A549 (cell line): ENCODE measurements around the gene SPSB3. TPM values are rescaled to one million over a fixed set of nuclear protein-coding genes. Genes with fewer than 3 reads are reported as not detected.

ENCODE experiments used
- ATAC-seq, 2 experiments: fragments of 200-7000 bp in 1 of 2; fragments of >200 bp in 1 of 2; cut with Nextera tagmentation in 1 of 2; cut with Tn5 transposase in 1 of 2; 3 replicates each; pipeline versions ENCODE4 v1.8.0 to v1.9.1; 2018 to 2020; ENCODE audit warnings: mild to moderate bottlenecking in 1 of 2, moderate library complexity in 1 of 2
- CTCF ChIA-PET: fragments of 300-600 bp; sonication (Branson Sonifier 250); formaldehyde crosslinking; extraction: SDS; loops from one replicate; lab custom pipeline; 2021; ENCODE audit warnings: antibody characterized with exemption, inconsistent platforms; lab: Yijun Ruan, JAX
- POLR2A ChIA-PET: fragments of 350-600 bp; formaldehyde crosslinking; extraction: SDS; loops from one replicate; lab custom pipeline; 2021; ENCODE audit warnings: antibody characterized with exemption, inconsistent platforms; lab: Yijun Ruan, JAX
- DNase-seq, 2 experiments: peaks; one replicate each; pipeline versions ENCODE4 v3.0.0 to v3.0.0-alpha.2; 2011 to 2016; ENCODE audit warnings: low read depth in 1 of 2, low spot score in 1 of 2
- FAIRE-seq: peaks from 2 replicates; lab custom pipeline; 2011; peaks lifted over from hg19 to GRCh38; lab: Jason Lieb, UNC
- H3K27ac ChIP-seq, 2 experiments: fragments of >200 bp; sonication (Bioruptor Twin); formaldehyde crosslinking; 3 replicates each; pipeline ENCODE4 v1.5.1; 2016 to 2017
- H3K4me1 ChIP-seq: fragments of >200 bp; sonication (Bioruptor Twin); formaldehyde crosslinking; 3 replicates; pipeline ENCODE4 v1.6.1; 2016
- H3K4me2 ChIP-seq: fragments of >200 bp; sonication (Bioruptor Twin); formaldehyde crosslinking; 3 replicates; pipeline ENCODE4 v1.6.1; 2016
- H3K4me3 ChIP-seq: fragments of >200 bp; sonication (Bioruptor Twin); formaldehyde crosslinking; 3 replicates; pipeline ENCODE4 v1.5.1; 2016
- H3K9me3 ChIP-seq: fragments of >200 bp; sonication (Bioruptor Twin); formaldehyde crosslinking; 3 replicates; pipeline ENCODE4 v1.6.1; 2016
- CBX8 ChIP-seq: fragments of 200-600 bp; sonication (generic); IDR thresholded peaks from 2 replicates; pipeline ENCODE4 v1.6.1; 2016
- CHD2 ChIP-seq: fragments of 150-350 bp; IDR thresholded peaks from 2 replicates; pipeline ENCODE4 v1.6.1; 2014; ENCODE audit warnings: low read length; ENCODE audit not compliant: partially characterized antibody
- E2F6 ChIP-seq: IDR thresholded peaks from 2 replicates; pipeline ENCODE4 v1.6.1; 2012; ENCODE audit warnings: low read depth, borderline replicate concordance
- EHF ChIP-seq: fragments of 250-450 bp; sonication (Bioruptor Pico); IDR thresholded peaks from 2 replicates; pipeline ENCODE4 v1.5.0; 2020; ENCODE audit warnings: mild to moderate bottlenecking
- EHMT2 ChIP-seq: fragments of 200-600 bp; sonication (generic); IDR thresholded peaks from 2 replicates; pipeline ENCODE4 v1.6.1; 2016; ENCODE audit warnings: antibody characterized with exemption, low read depth, mild to moderate bottlenecking, moderate library complexity
- ESRRA ChIP-seq: fragments of 150-350 bp; IDR thresholded peaks from 2 replicates; pipeline ENCODE4 v1.6.1; 2014; ENCODE audit warnings: mild to moderate bottlenecking, low read length, borderline replicate concordance
- FOSB ChIP-seq: fragments of 250-450 bp; sonication (Bioruptor Pico); IDR thresholded peaks from 2 replicates; pipeline ENCODE4 v1.5.0; 2020; ENCODE audit warnings: mild to moderate bottlenecking, moderate library complexity
- FOSL2 ChIP-seq, 2 experiments: fragments of 450-650 bp in 1 of 2; fragments of >200 bp in 1 of 2; sonication (Bioruptor Twin) in 1 of 2; formaldehyde crosslinking; IDR thresholded peaks; 2 replicates each; pipeline versions ENCODE4 v1.5.0 to v1.6.1; 2016 to 2020; ENCODE audit warnings: mild to moderate bottlenecking in 1 of 2, moderate library complexity in 1 of 2
- GATA3 ChIP-seq: IDR thresholded peaks from 2 replicates; pipeline ENCODE4 v1.6.1; 2012; ENCODE audit warnings: borderline replicate concordance
- HDAC2 ChIP-seq: fragments of 200-600 bp; sonication (generic); IDR thresholded peaks from 2 replicates; pipeline ENCODE4 v1.6.1; 2016
- HMGXB4 ChIP-seq: fragments of 250-450 bp; sonication (Bioruptor Pico); IDR thresholded peaks from 2 replicates; pipeline ENCODE4 v1.5.0; 2021; ENCODE audit warnings: mild to moderate bottlenecking, moderate library complexity, borderline replicate concordance
- HOXA7 ChIP-seq: fragments of 250-450 bp; sonication (Bioruptor Pico); IDR thresholded peaks from 2 replicates; pipeline ENCODE4 v1.5.0; 2020; ENCODE audit warnings: mild to moderate bottlenecking, moderate library complexity
- HOXB13 ChIP-seq: fragments of 250-450 bp; sonication (Bioruptor Pico); IDR thresholded peaks from 2 replicates; pipeline ENCODE4 v1.5.0; 2020; ENCODE audit warnings: low read depth, mild to moderate bottlenecking, moderate library complexity
- JUNB ChIP-seq: fragments of >200 bp; sonication (Bioruptor Twin); formaldehyde crosslinking; IDR thresholded peaks from 2 replicates; pipeline ENCODE4 v1.6.1; 2016
- MAZ ChIP-seq: fragments of 150-350 bp; IDR thresholded peaks from 2 replicates; pipeline ENCODE4 v1.6.1; 2014; ENCODE audit warnings: antibody characterized with exemption, low read depth, low read length, borderline replicate concordance
- NPAS2 ChIP-seq: fragments of 250-450 bp; sonication (Bioruptor Pico); IDR thresholded peaks from 2 replicates; pipeline ENCODE4 v1.8.0; 2022; ENCODE audit warnings: mild to moderate bottlenecking, moderate library complexity, borderline replicate concordance
- POLR2A ChIP-seq: IDR thresholded peaks from 2 replicates; pipeline ENCODE4 v1.6.1; 2012; ENCODE audit warnings: mild to moderate bottlenecking, low read length
- POLR2AphosphoS2 ChIP-seq: conservative IDR thresholded peaks from 2 replicates; pipeline ENCODE4 v1.6.1; 2012; ENCODE audit warnings: low read length, improper control_type of control experiment, inconsistent platforms
- RCOR1 ChIP-seq: fragments of 150-350 bp; IDR thresholded peaks from 2 replicates; pipeline ENCODE4 v1.6.1; 2014; ENCODE audit warnings: antibody characterized with exemption, low read length, low read depth
- REST ChIP-seq: fragments of 200-600 bp; sonication (generic); IDR thresholded peaks from 2 replicates; pipeline ENCODE4 v1.6.1; 2016; ENCODE audit warnings: antibody characterized with exemption, mild to moderate bottlenecking, moderate library complexity
- RFX5 ChIP-seq: fragments of 450-650 bp; IDR thresholded peaks from 2 replicates; pipeline ENCODE4 v1.7.1; 2014; ENCODE audit warnings: antibody characterized with exemption, mild to moderate bottlenecking, moderate library complexity
- RNF2 ChIP-seq: fragments of 200-600 bp; sonication (generic); IDR thresholded peaks from 2 replicates; pipeline ENCODE4 v1.6.1; 2016; ENCODE audit warnings: low read depth, mild to moderate bottlenecking, antibody characterized with exemption, moderate library complexity, borderline replicate concordance
- ZNF302 ChIP-seq: fragments of 250-450 bp; sonication (Bioruptor Pico); IDR thresholded peaks from 2 replicates; pipeline ENCODE4 v1.9.0; 2021; ENCODE audit warnings: inconsistent platforms, mild to moderate bottlenecking, moderate library complexity
- ZSCAN20 ChIP-seq: fragments of 250-450 bp; sonication (Bioruptor Pico); IDR thresholded peaks from 2 replicates; pipeline ENCODE4 v1.8.0; 2022; ENCODE audit warnings: mild to moderate bottlenecking, moderate library complexity
- WGBS: methylation state at CpG from one replicate; pipeline ENCODE4 v1.1.6; 2017; ENCODE audit errors: missing lambda C conversion rate; 5-methylcytosine and 5-hydroxymethylcytosine counted together
- polyA plus RNA-seq, 4 experiments: library from polyadenylated mRNA; depleted of rRNA in 3 of 4; stranded (reverse); fragments of >200 nt; fragmentation: RNase III in 1 of 4; extraction: RNeasy Plus Mini Kit Qiagen cat#74134 plus additional on column Dnase treatment in 1 of 4; gene quantifications; 2 replicates in 3 of 4; 3 replicates in 1 of 4; pipeline ENCODE4 v1.2.3, GENCODE V29; 2011 to 2017

The SPSB3 gene
- polyA plus RNA-seq, 2 of the 4 experiments (the other 2 are of a cell fraction), result 9.2 to 14.6 TPM

GRCh38 chr16:1816396-1817275 is 34.3 kb upstream of the SPSB3 start:
- H3K9me3 ChIP-seq, result no peaks in the 10 kb centered on the region
- ChIA-PET POLR2A (interaction anchor here (0.6 to 1.7 kb wide), 2 partner anchors 112 to 148 kb away, joined by 3 to 4 read pairs; partner anchors contain the start of gene RPS2), CTCF (no interaction called here)
- H3K4me1 ChIP-seq, result peaks cover 10% of the 10 kb centered on the region; the same call in 1 of the 3 replicates
- DNase-seq, result no peak
- WGBS, result 91% methylated on average over 27 of the region's 40 CpGs
- TF ChIP-seq EHF (CRISPR knock-in tag) (no peak), JUNB (no peak), HOXB13 (no peak), HMGXB4 (CRISPR knock-in tag) (no peak), RNF2 (no peak), RCOR1 (no peak), CBX8 (no peak), ZSCAN20 (CRISPR knock-in tag) (no peak), REST (no peak)
- no peak for ATAC-seq
- H3K4me2 ChIP-seq, result no peak overlapping the region
- H3K27ac ChIP-seq, result no peak overlapping the region
- no peak overlapping the region for H3K4me3 ChIP-seq
- no peak for FAIRE-seq

GRCh38 chr16:1815461-1815860 is 33.1 kb upstream of the SPSB3 start:
- no peak for FAIRE-seq
- Histone ChIP-seq H3K4me1 (peaks cover 10% of the 10 kb centered on the region; the same call in 1 of the 3 replicates), H3K4me3 (no peak overlapping the region), H3K4me2 (no peak overlapping the region), H3K9me3 (no peaks in the 10 kb centered on the region), H3K27ac (no peak overlapping the region)
- POLR2A ChIA-PET, result no interaction called here
- no peak for DNase-seq
- WGBS, result 97% methylated on average over 11 of the region's 11 CpGs
- no peak for ATAC-seq
- CTCF ChIA-PET, result no interaction called here
- TF ChIP-seq ZNF302 (CRISPR knock-in tag), result no peak
- TF ChIP-seq GATA3, result no peak
- TF ChIP-seq MAZ, result no peak
- TF ChIP-seq NPAS2 (CRISPR knock-in tag), result no peak
- TF ChIP-seq POLR2AphosphoS2, result no peak
- no peak for TF ChIP-seq FOSB (CRISPR knock-in tag)
- no peak for TF ChIP-seq HDAC2
- no peak for TF ChIP-seq RCOR1
- no peak for TF ChIP-seq EHMT2
- no peak for TF ChIP-seq POLR2A
- no peak for TF ChIP-seq RFX5
- TF ChIP-seq REST, result no peak
- TF ChIP-seq E2F6, result no peak
- TF ChIP-seq ESRRA, result no peak
- TF ChIP-seq CHD2, result no peak
- no peak for TF ChIP-seq FOSL2 (IDR thresholded peaks at IDR 0.05)
- no peak for TF ChIP-seq FOSL2 (CRISPR knock-in tag; IDR thresholded peaks at IDR 0.05)
- TF ChIP-seq CBX8, result no peak
- no peak for TF ChIP-seq HOXA7
- TF ChIP-seq, all 56 proteins: peak for 0
